Neuronal stem cell (in vitro differentiated cells): ENCODE measurements around the gene C14orf132.

Experiments
- DNase-seq: peaks from one replicate; pipeline ENCODE4 v3.0.0-alpha.2; 2013; ENCODE audit warnings: low spot score
- H2AFZ ChIP-seq: one replicate; pipeline ENCODE4 v1.6.1; 2013; ENCODE audit warnings: mild to moderate bottlenecking, low read length, inconsistent platforms
- H2AK5ac ChIP-seq: 2 replicates; pipeline ENCODE4 v1.6.1; 2013; ENCODE audit warnings: low read depth, mild to moderate bottlenecking, inconsistent platforms, low read length, moderate library complexity, mixed read lengths
- H2BK120ac ChIP-seq: 2 replicates; pipeline ENCODE4 v1.6.1; 2013; ENCODE audit warnings: low read depth, mild to moderate bottlenecking, inconsistent platforms, low read length, moderate library complexity, mixed read lengths
- H2BK12ac ChIP-seq: one replicate; pipeline ENCODE4 v1.6.1; 2013; ENCODE audit warnings: low read length, inconsistent platforms
- H2BK15ac ChIP-seq: 2 replicates; pipeline ENCODE4 v1.6.1; 2013; ENCODE audit warnings: mild to moderate bottlenecking, low read length, inconsistent platforms, mixed read lengths
- H2BK5ac ChIP-seq: one replicate; pipeline ENCODE4 v1.6.1; 2013; ENCODE audit warnings: inconsistent platforms, mild to moderate bottlenecking, low read length, moderate library complexity
- H3K14ac ChIP-seq: one replicate; pipeline ENCODE4 v1.6.1; 2013; ENCODE audit warnings: low read length, inconsistent platforms
- H3K18ac ChIP-seq: 2 replicates; pipeline ENCODE4 v1.6.1; 2013; ENCODE audit warnings: low read length, inconsistent platforms
- H3K23ac ChIP-seq: 2 replicates; pipeline ENCODE4 v1.6.1; 2013; ENCODE audit warnings: low read depth, mild to moderate bottlenecking, mixed read lengths, low read length, inconsistent platforms; ENCODE audit not compliant: poor library complexity
- H3K27ac ChIP-seq: replicated peaks from 3 replicates; pipeline ENCODE4 v1.5.1; 2013; ENCODE audit warnings: low read length, inconsistent platforms
- H3K27me3 ChIP-seq, 3 experiments: 2 replicates each; pipeline ENCODE4 v1.6.1; 2013; ENCODE audit warnings: low read length in 3 of 3, mild to moderate bottlenecking in 2 of 3, inconsistent platforms in 1 of 3, low read depth in 1 of 3, mixed read lengths in 1 of 3, moderate library complexity in 1 of 3; ENCODE audit not compliant: control insufficient read depth in 3 of 3, insufficient read depth in 3 of 3
- H3K36me3 ChIP-seq, 2 donors: replicated peaks in 1 of 2; 2 replicates each; pipeline ENCODE4 v1.6.1; 2013; ENCODE audit warnings: low read length in 2 of 2; ENCODE audit not compliant: control insufficient read depth in 2 of 2, insufficient read depth in 2 of 2
- H3K4ac ChIP-seq: 2 replicates; pipeline ENCODE4 v1.6.1; 2013; ENCODE audit warnings: inconsistent platforms, mild to moderate bottlenecking, low read length, moderate library complexity
- H3K4me1 ChIP-seq, 2 donors: 1 replicate in 1 of 2; 2 replicates in 1 of 2; pipeline ENCODE4 v1.6.1; 2013; ENCODE audit warnings: low read length in 2 of 2, low read depth in 1 of 2; ENCODE audit not compliant: control insufficient read depth in 2 of 2, insufficient read depth in 1 of 2
- H3K4me2 ChIP-seq: one replicate; pipeline ENCODE4 v1.6.1; 2013; ENCODE audit warnings: mild to moderate bottlenecking, low read length, inconsistent platforms; ENCODE audit not compliant: insufficient read depth, poor library complexity, severe bottlenecking
- H3K4me3 ChIP-seq, 2 donors: 2 replicates each; pipeline ENCODE4 v1.5.1; 2013; ENCODE audit warnings: low read length in 2 of 2, mild to moderate bottlenecking in 2 of 2, inconsistent platforms in 1 of 2, moderate library complexity in 1 of 2
- H3K79me1 ChIP-seq: one replicate; pipeline ENCODE4 v1.6.1; 2013; ENCODE audit warnings: low read depth, mild to moderate bottlenecking, inconsistent platforms, low read length, moderate library complexity
- H3K9ac ChIP-seq: one replicate; pipeline ENCODE4 v1.6.1; 2013; ENCODE audit warnings: mild to moderate bottlenecking, low read depth, low read length, inconsistent platforms; ENCODE audit not compliant: poor library complexity
- H3K9me3 ChIP-seq, 2 donors: replicated peaks in 1 of 2; 2 replicates each; pipeline versions ENCODE3 to v1.6.1; 2013; ENCODE audit warnings: low read length in 2 of 2, mild to moderate bottlenecking in 2 of 2, inconsistent platforms in 1 of 2, low read depth in 1 of 2, mixed read lengths in 1 of 2, moderate library complexity in 1 of 2; ENCODE audit not compliant: control insufficient read depth in 2 of 2, insufficient read depth in 1 of 2
- H4K8ac ChIP-seq: one replicate; pipeline ENCODE4 v1.6.1; 2013; ENCODE audit warnings: low read depth, mild to moderate bottlenecking, inconsistent platforms, low read length, moderate library complexity
- H4K91ac ChIP-seq: one replicate; pipeline ENCODE4 v1.6.1; 2013; ENCODE audit warnings: low read length, low read depth, mild to moderate bottlenecking, inconsistent platforms; ENCODE audit not compliant: poor library complexity
- WGBS, 2 donors: extraction: QIAGEN DNeasy Blood & Tissue Kit; methylation state at CpG; one replicate each; pipeline ENCODE4 v1.1.7; 2013; ENCODE audit warnings: missing lambda C conversion rate in 2 of 2, mixed read lengths in 1 of 2; ENCODE audit not compliant: insufficient read length in 2 of 2, insufficient replicate concordance in 1 of 2; ENCODE audit errors: extremely low coverage in 2 of 2; 5-methylcytosine and 5-hydroxymethylcytosine counted together

C14orf132 gene

DNA sequence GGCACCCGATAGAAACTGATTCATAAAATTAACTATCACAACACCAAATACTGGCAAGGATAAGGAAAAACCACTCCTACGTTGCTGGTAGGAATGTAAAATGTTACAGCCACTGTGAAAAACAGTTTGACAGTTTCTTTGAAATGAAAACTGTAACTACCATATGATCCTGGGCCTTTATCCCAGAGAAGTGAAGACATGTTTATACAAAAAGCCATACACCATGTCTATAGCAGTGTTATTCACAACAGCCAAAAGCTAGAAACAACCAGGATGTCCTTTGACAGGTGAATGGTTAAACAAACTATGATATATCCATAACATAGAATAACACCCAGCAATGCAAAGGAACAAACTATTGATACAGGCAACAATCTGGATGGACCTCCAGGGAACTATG, 3.7 kb upstream of the C14orf132 start:
- Histone ChIP-seq H3K79me1 (no peaks in the 10 kb centered on the region), H3K4ac (no peak overlapping the region), H2BK120ac (no peak overlapping the region), H3K36me3 (no peaks in the 10 kb centered on the region), H4K8ac (no peak overlapping the region), H3K27me3 (peaks cover 2 to 46% (median 29%) of the 10 kb centered on the region in 3 experiments), H3K23ac (no peak overlapping the region), H3K14ac (no peak overlapping the region), H3K4me3 (no peak overlapping the region), H3K4me1 (peaks cover 5 to 8% of the 10 kb centered on the region in 2 donors), H2BK12ac (no peak overlapping the region), H2BK15ac (no peak overlapping the region), H2AFZ (no peak overlapping the region), H3K4me2 (no peak overlapping the region), H3K9me3 (no peaks in the 10 kb centered on the region), H2AK5ac (no peak overlapping the region), H2BK5ac (no peak overlapping the region), H4K91ac (no peak overlapping the region), H3K27ac (no peak overlapping the region), H3K18ac (no peak overlapping the region), H3K9ac (no peak overlapping the region)
- WGBS, 2 donors, result no CpG with 5 or more reads among the region's 2 CpGs
- no peak for DNase-seq

- Histone ChIP-seq H3K14ac (no peak overlapping the region), H2BK5ac (no peak overlapping the region), H3K27me3 (peaks cover 2 to 41% (median 37%) of the 10 kb centered on the region in 3 experiments), H3K4me3 (no peak overlapping the region), H2AK5ac (no peak overlapping the region), H4K8ac (no peak overlapping the region), H4K91ac (no peak overlapping the region), H2AFZ (peak overlapping the region; percentile 96), H2BK12ac (no peak overlapping the region), H3K4me2 (no peak overlapping the region), H2BK120ac (no peak overlapping the region), H3K9me3 (no peaks in the 10 kb centered on the region), H3K4me1 (peaks cover 5 to 6% of the 10 kb centered on the region in 2 donors), H3K18ac (no peak overlapping the region), H3K23ac (no peak overlapping the region), H2BK15ac (no peak overlapping the region), H3K27ac (no peak overlapping the region), H3K79me1 (no peaks in the 10 kb centered on the region), H3K4ac (no peak overlapping the region), H3K9ac (no peak overlapping the region), H3K36me3 (peaks cover 0 to 20% of the 10 kb centered on the region in 2 donors)
- no CpG with 5 or more reads among the region's 7 CpGs for WGBS, 2 donors
- DNase-seq, result no peak
These were observed 1.1 kb upstream of the C14orf132 start for GRCh38 chr14:96037891-96038557.

DNA sequence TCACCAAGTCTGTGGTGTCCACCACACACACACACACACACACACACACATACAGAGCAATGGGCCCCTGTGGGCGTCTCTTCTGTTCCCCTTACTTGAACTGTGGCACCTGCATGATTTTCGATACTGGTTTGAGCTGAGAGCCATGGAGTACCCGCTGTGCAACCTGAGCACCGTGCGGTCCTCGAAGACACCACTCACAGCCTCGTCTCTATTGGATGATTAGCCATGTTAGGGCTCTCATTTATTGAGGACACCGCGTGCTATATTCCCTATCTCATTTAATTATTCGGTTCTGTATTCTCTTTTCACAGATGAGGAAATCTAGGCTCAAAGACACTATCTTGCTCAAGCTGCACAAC, 623 bp upstream of the C14orf132 start:
- peak overlapping the region; percentile 24 for H3K9ac ChIP-seq
- no peak overlapping the region for H2AK5ac ChIP-seq
- H3K4me2 ChIP-seq, result peak overlapping the region; percentile 98
- no peak overlapping the region for H3K23ac ChIP-seq
- no peaks in the 10 kb centered on the region for H3K79me1 ChIP-seq
- H2AFZ ChIP-seq, result peak overlapping the region; percentile 96
- H3K4me3 ChIP-seq, result peak overlapping the region; percentile 74 to 90
- H4K8ac ChIP-seq, result no peak overlapping the region
- H2BK15ac ChIP-seq, result no peak overlapping the region
- H2BK120ac ChIP-seq, result no peak overlapping the region
- no peak overlapping the region for H4K91ac ChIP-seq
- peaks cover 2 to 38% (median 37%) of the 10 kb centered on the region in 3 experiments for H3K27me3 ChIP-seq
- H3K36me3 ChIP-seq, result peaks cover 0 to 25% of the 10 kb centered on the region in 2 donors
- no peak overlapping the region for H3K27ac ChIP-seq
- H2BK12ac ChIP-seq, result no peak overlapping the region
- no peak overlapping the region for H2BK5ac ChIP-seq
- no CpG with 5 or more reads among the region's 10 CpGs for WGBS, 2 donors
- peaks cover 5 to 6% of the 10 kb centered on the region in 2 donors for H3K4me1 ChIP-seq
- H3K9me3 ChIP-seq, result peaks cover 0 to under 1% of the 10 kb centered on the region in 2 donors
- no peak overlapping the region for H3K14ac ChIP-seq
- no peak for DNase-seq
- H3K18ac ChIP-seq, result no peak overlapping the region
- no peak overlapping the region for H3K4ac ChIP-seq

- Histone ChIP-seq H2BK15ac (peak overlapping the region; percentile 68), H3K4me1 (peaks cover 5 to 6% of the 10 kb centered on the region in 2 donors), H3K9ac (peak overlapping the region; percentile 89), H3K79me1 (no peaks in the 10 kb centered on the region), H4K8ac (no peak overlapping the region), H2AFZ (peak overlapping the region; percentile 96), H2BK5ac (no peak overlapping the region), H3K27ac (no peak overlapping the region), H2BK120ac (peak overlapping the region; percentile 30), H3K14ac (peak overlapping the region; percentile 49), H2BK12ac (no peak overlapping the region), H3K9me3 (peaks cover 0 to 9% of the 10 kb centered on the region in 2 donors), H3K4me2 (peak overlapping the region; percentile 98), H4K91ac (no peak overlapping the region), H2AK5ac (peak overlapping the region; percentile 22), H3K23ac (peak overlapping the region; percentile 78), H3K4ac (no peak overlapping the region), H3K4me3 (peak overlapping the region; percentile 90 to 94), H3K27me3 (peaks cover 2 to 37% (median 34%) of the 10 kb centered on the region in 3 experiments), H3K18ac (peak overlapping the region; percentile 90), H3K36me3 (peaks cover 0 to 37% of the 10 kb centered on the region in 2 donors)
- DNase-seq, result peak; percentile 46
- WGBS, 2 donors, result no CpG with 5 or more reads among the region's 56 CpGs
These were observed 610 bp downstream of the C14orf132 start for GRCh38 chr14:96039633-96040311.
